HL-60 (cell line): ENCODE measurements around the gene ASCL5.
A peak's percentile ranks its signal among the peaks of the same experiment; 100 is the strongest.

ENCODE experiments used
- DNase-seq, 2 experiments: peaks; one replicate each; pipeline ENCODE4 v3.0.0-alpha.2; 2010 to 2020; ENCODE audit warnings: low read depth in 1 of 2, low spot score in 1 of 2
- H3K27ac ChIP-seq: fragments of 250-450 bp; sonication (Bioruptor Pico); replicated peaks from 2 replicates; pipeline ENCODE4 v1.5.1; 2020; ENCODE audit warnings: mild to moderate bottlenecking, moderate library complexity
- H3K27me3 ChIP-seq: fragments of 250-450 bp; sonication (Bioruptor Pico); 2 replicates; pipeline ENCODE4 v1.5.1; 2021; ENCODE audit warnings: mild to moderate bottlenecking, moderate library complexity; ENCODE audit not compliant: insufficient read depth, poor library complexity, severe bottlenecking
- H3K4me3 ChIP-seq: replicated peaks from 2 replicates; pipeline ENCODE4 v1.5.1; 2011; ENCODE audit warnings: mild to moderate bottlenecking, control low read depth, low read length; ENCODE audit not compliant: insufficient read depth
- GABPA ChIP-seq: IDR thresholded peaks from 2 replicates; pipeline ENCODE4 v1.6.1; 2012; ENCODE audit warnings: low read depth
- POLR2AphosphoS5 ChIP-seq: IDR thresholded peaks from 2 replicates; pipeline ENCODE4 v1.6.1; 2012; ENCODE audit warnings: low read depth
- SPI1 ChIP-seq: IDR thresholded peaks from 2 replicates; pipeline ENCODE4 v1.6.1; 2012; ENCODE audit warnings: low read depth, mild to moderate bottlenecking, borderline replicate concordance
- TF ChIP-seq, protein P1 (sequence below): IDR thresholded peaks from one replicate; pipeline ENCODE4 v1.5.1; 2011; ENCODE audit warnings: low read length, control low read depth, inconsistent platforms; ENCODE audit not compliant: insufficient read depth
- TF ChIP-seq, protein P2 (sequence below): IDR thresholded peaks from 2 replicates; pipeline ENCODE4 v1.6.1; 2012; ENCODE audit warnings: low read depth; ENCODE audit not compliant: insufficient replicate concordance

ASCL5 gene

DNA sequence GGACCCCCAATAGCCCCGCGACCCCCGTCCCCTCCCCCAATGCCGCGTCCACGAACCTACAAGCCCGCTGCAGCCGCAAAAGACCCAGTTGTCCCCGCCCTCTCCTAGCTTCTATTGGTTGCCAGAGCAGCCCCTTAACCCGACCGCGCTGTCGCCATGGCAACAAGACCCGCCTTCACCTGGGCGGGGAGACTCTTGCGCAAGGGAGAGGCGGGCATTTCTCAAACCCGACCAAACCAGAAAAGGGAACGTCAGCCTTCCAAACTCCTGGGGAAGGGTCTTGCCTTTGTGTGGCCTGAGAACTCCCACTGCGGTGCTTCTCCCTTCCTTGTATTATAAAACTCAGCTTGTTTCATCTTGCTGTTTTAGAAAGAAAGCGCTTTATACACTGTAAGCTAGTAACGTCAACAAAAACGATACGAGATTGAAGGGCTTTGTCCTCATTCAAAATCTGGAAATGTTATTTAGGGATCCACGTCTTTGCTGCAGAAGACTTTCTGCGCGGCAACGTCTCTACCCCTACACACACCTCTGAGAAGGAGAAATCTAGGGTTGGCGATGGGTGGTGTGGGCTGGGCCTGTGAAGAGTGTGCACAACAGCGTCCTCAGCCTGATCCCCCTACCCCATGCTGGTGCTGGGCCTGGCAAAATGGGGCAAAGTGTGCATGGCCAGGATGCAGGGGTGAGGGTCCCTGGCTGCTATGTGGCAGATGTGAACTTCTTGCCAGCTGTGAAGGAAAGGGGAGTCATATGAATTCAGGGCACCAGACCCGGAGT lies 27.6 kb upstream of the ASCL5 start, which contains the start of gene TMEM9:
TSS of gene TMEM9 (minus strand) at position 86 of the 777 bp plus-strand sequence. CDS start 551 bp downstream, outside the sequence.
- no peak for TF ChIP-seq GABPA
- TF ChIP-seq, protein P1, sequence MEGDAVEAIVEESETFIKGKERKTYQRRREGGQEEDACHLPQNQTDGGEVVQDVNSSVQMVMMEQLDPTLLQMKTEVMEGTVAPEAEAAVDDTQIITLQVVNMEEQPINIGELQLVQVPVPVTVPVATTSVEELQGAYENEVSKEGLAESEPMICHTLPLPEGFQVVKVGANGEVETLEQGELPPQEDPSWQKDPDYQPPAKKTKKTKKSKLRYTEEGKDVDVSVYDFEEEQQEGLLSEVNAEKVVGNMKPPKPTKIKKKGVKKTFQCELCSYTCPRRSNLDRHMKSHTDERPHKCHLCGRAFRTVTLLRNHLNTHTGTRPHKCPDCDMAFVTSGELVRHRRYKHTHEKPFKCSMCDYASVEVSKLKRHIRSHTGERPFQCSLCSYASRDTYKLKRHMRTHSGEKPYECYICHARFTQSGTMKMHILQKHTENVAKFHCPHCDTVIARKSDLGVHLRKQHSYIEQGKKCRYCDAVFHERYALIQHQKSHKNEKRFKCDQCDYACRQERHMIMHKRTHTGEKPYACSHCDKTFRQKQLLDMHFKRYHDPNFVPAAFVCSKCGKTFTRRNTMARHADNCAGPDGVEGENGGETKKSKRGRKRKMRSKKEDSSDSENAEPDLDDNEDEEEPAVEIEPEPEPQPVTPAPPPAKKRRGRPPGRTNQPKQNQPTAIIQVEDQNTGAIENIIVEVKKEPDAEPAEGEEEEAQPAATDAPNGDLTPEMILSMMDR, result no peak
- TF ChIP-seq, protein P2, sequence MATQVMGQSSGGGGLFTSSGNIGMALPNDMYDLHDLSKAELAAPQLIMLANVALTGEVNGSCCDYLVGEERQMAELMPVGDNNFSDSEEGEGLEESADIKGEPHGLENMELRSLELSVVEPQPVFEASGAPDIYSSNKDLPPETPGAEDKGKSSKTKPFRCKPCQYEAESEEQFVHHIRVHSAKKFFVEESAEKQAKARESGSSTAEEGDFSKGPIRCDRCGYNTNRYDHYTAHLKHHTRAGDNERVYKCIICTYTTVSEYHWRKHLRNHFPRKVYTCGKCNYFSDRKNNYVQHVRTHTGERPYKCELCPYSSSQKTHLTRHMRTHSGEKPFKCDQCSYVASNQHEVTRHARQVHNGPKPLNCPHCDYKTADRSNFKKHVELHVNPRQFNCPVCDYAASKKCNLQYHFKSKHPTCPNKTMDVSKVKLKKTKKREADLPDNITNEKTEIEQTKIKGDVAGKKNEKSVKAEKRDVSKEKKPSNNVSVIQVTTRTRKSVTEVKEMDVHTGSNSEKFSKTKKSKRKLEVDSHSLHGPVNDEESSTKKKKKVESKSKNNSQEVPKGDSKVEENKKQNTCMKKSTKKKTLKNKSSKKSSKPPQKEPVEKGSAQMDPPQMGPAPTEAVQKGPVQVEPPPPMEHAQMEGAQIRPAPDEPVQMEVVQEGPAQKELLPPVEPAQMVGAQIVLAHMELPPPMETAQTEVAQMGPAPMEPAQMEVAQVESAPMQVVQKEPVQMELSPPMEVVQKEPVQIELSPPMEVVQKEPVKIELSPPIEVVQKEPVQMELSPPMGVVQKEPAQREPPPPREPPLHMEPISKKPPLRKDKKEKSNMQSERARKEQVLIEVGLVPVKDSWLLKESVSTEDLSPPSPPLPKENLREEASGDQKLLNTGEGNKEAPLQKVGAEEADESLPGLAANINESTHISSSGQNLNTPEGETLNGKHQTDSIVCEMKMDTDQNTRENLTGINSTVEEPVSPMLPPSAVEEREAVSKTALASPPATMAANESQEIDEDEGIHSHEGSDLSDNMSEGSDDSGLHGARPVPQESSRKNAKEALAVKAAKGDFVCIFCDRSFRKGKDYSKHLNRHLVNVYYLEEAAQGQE, result no peak
- peak within 1 kb of the TSS; percentile 36 for H3K27ac ChIP-seq

DNA sequence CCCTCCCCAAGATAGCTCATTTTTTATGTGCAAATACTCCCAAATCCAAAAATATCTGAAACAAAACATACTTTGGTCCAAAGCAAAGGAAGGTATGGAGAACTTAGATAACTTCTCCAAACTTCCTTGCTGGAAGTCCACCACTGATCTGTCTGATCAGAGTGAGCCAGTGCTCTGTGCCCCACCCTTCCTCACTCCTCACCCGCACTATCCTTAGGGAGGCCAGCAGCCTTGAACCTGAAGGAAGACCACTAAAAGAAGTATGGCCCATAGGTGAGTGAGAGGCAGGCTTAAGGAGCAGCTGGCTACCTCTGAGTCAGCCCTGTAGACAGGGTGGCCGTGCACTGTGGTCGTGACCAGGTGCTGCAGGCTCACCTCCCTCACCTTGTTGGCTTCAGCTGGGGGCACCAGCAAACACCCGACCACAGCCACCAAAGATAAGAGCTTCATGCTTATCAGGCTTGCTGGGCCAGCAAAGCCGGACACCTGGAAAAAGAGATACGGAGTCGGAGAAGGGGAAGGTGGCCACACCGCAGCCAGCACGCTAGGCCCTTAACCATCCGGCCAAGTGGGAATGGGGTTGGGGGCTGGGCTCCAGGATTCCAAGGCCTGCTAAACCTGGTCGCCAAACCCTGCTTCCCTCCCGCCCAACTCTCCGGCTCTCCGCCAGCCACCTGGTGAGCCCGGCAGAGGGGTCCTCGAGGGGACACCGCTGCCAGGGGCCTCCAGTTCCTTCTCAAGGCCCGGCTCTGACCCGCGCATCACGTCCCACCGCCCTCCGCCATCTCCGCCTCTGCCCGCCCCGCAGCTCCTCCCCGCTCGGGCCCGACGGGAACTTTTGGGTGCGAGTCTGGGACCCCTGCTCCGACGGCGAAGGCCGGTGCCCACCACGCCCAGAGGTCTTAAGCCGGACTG lies 26.7 kb upstream of the ASCL5 start:
- H3K4me3 ChIP-seq, result peak overlapping the region; percentile 72
- TF ChIP-seq, protein P2, result no peak
- TF ChIP-seq, protein P1, result no peak
- no peak for TF ChIP-seq SPI1
- TF ChIP-seq GABPA, result no peak
- TF ChIP-seq POLR2AphosphoS5, result no peak
- peak overlapping the region; percentile 36 for H3K27ac ChIP-seq
- H3K27me3 ChIP-seq, result no peaks in the 10 kb centered on the region
- no peak for DNase-seq

More for the DNA sequence above, 27.6 kb upstream of the ASCL5 start, which contains the start of gene TMEM9:
- peak; percentile 84 to 92 for DNase-seq
- Histone ChIP-seq H3K27me3 (no peaks in the 10 kb centered on the region), H3K4me3 (peak within 1 kb of the TSS; percentile 72)

DNA sequence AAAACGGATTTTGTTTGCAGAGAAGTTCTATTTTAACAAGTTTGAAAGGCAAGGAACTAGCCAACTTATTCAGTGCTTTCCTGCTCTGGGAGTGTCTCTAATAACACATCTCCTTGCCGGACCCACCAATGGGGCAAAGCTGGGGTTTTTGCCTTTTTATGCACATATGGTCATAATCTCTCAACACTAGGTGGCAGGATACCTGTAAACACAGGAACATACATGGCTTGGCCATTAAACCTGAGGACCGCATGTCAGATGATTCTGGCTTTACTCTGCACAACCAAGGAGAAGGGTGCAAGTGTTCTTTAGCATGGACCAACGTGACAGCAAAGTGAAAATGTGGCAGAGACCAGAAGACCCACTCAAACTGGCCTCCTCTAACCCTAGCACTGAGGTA lies 22.4 kb upstream of the ASCL5 start:
- TF ChIP-seq, protein P1, result peak; percentile 3
- TF ChIP-seq POLR2AphosphoS5 (no peak), SPI1 (no peak)
- TF ChIP-seq, protein P2, result no peak
- Histone ChIP-seq H3K27me3 (no peaks in the 10 kb centered on the region), H3K4me3 (no peak overlapping the region), H3K27ac (no peak overlapping the region)
- peak in 1 of 2 experiments; percentile 18 for DNase-seq
